IMR-90 (cell line): Measurements from ENCODE around the gene HDAC5. TPM values are rescaled to one million over a fixed set of nuclear protein-coding genes. Genes with fewer than 3 reads are reported as not detected.
"Not testable (repeated sequence)": the region's sequence is repeated elsewhere in the genome, so short reads cannot be mapped to it uniquely, and the experiment has no call there.

ENCODE experiments used
- ATAC-seq: fragments of 200-7000 bp; cut with Tn5 transposase; 2 replicates; pipeline ENCODE4 v1.9.1; 2020; ENCODE audit warnings: low read depth, mild to moderate bottlenecking, moderate library complexity
- BruUV-seq: library from RNA; stranded (reverse); fragments of 400-500 nt; replicated peaks from 2 replicates; lab custom pipeline; 2021; lab: Mats Ljungman, UMichigan
- CTCF ChIA-PET: fragments of 300-600 bp; formaldehyde crosslinking; extraction: SDS; loops from one replicate; lab custom pipeline; 2021; ENCODE audit warnings: antibody characterized with exemption; lab: Yijun Ruan, JAX
- POLR2A ChIA-PET: fragments of 300-600 bp; sonication (Branson Sonifier 250); formaldehyde crosslinking; loops from one replicate; lab custom pipeline; 2022; ENCODE audit warnings: antibody characterized with exemption; ENCODE audit not compliant: unreplicated experiment; lab: Charles Lee
- DNase-seq: peaks from one replicate; pipeline ENCODE4 v3.0.0; 2013
- H2AFZ ChIP-seq: replicated peaks from 2 replicates; pipeline ENCODE3; 2013; ENCODE audit warnings: low read length, mild to moderate bottlenecking; ENCODE audit not compliant: poor library complexity
- H2AK5ac ChIP-seq: 2 replicates; pipeline ENCODE4 v1.6.1; 2013; ENCODE audit warnings: low read depth, low read length, inconsistent platforms
- H2AK9ac ChIP-seq: replicated peaks from 2 replicates; pipeline ENCODE3; 2013; ENCODE audit warnings: mild to moderate bottlenecking, low read depth, low read length, moderate library complexity; ENCODE audit not compliant: poor library complexity
- H2BK120ac ChIP-seq: 2 replicates; pipeline ENCODE4 v1.6.1; 2013; ENCODE audit warnings: low read depth, low read length, inconsistent platforms
- H2BK15ac ChIP-seq: 3 replicates; pipeline ENCODE4 v1.6.1; 2013; ENCODE audit warnings: low read depth, low read length, inconsistent platforms
- H2BK20ac ChIP-seq: 2 replicates; pipeline ENCODE4 v1.6.1; 2013; ENCODE audit warnings: low read depth, mild to moderate bottlenecking, inconsistent platforms, low read length, moderate library complexity
- H2BK5ac ChIP-seq: 2 replicates; pipeline ENCODE4 v1.6.1; 2013; ENCODE audit warnings: mild to moderate bottlenecking, low read depth, low read length, inconsistent platforms; ENCODE audit not compliant: poor library complexity, severe bottlenecking
- H3K14ac ChIP-seq: replicated peaks from 2 replicates; pipeline ENCODE4 v1.6.1; 2013; ENCODE audit warnings: low read depth, low read length, inconsistent platforms
- H3K18ac ChIP-seq: 2 replicates; pipeline ENCODE4 v1.6.1; 2013; ENCODE audit warnings: low read depth, low read length, control low read depth
- H3K23ac ChIP-seq: 2 replicates; pipeline ENCODE4 v1.6.1; 2013; ENCODE audit warnings: low read depth, low read length, inconsistent platforms
- H3K27ac ChIP-seq: 2 replicates; pipeline ENCODE4 v1.5.1; 2013; ENCODE audit warnings: mild to moderate bottlenecking, control low read depth, low read length; ENCODE audit not compliant: insufficient read depth
- H3K27me3 ChIP-seq: 2 replicates; pipeline ENCODE4 v1.6.1; 2013; ENCODE audit warnings: low read length; ENCODE audit not compliant: control insufficient read depth, insufficient read depth
- H3K36me3 ChIP-seq: 2 replicates; pipeline ENCODE4 v1.6.1; 2013; ENCODE audit warnings: low read length, mixed read lengths; ENCODE audit not compliant: control insufficient read depth, insufficient read depth
- H3K4ac ChIP-seq: 2 replicates; pipeline ENCODE4 v1.6.1; 2013; ENCODE audit warnings: low read depth, low read length, inconsistent platforms
- H3K4me1 ChIP-seq: 2 replicates; pipeline ENCODE4 v1.6.1; 2013; ENCODE audit warnings: low read length, mixed read lengths; ENCODE audit not compliant: control insufficient read depth, insufficient read depth
- H3K4me2 ChIP-seq: 2 replicates; pipeline ENCODE4 v1.6.1; 2013; ENCODE audit warnings: low read depth, mild to moderate bottlenecking, control low read depth, low read length, moderate library complexity
- H3K4me3 ChIP-seq: 2 replicates; pipeline ENCODE4 v1.5.1; 2013; ENCODE audit warnings: low read depth, mild to moderate bottlenecking, control low read depth, low read length, moderate library complexity; ENCODE audit not compliant: insufficient read depth
- H3K56ac ChIP-seq: 2 replicates; pipeline ENCODE4 v1.6.1; 2013; ENCODE audit warnings: low read length, inconsistent platforms; ENCODE audit not compliant: insufficient read depth; ENCODE audit errors: extremely low read depth
- H3K79me1 ChIP-seq, 2 experiments: 2 replicates each; pipeline ENCODE4 v1.6.1; 2013; ENCODE audit warnings: low read length in 2 of 2, inconsistent platforms in 1 of 2, low read depth in 1 of 2
- H3K9ac ChIP-seq: 2 replicates; pipeline ENCODE4 v1.6.1; 2013; ENCODE audit warnings: low read depth, low read length, control low read depth
- H3K9me1 ChIP-seq: 2 replicates; pipeline ENCODE4 v1.6.1; 2013; ENCODE audit warnings: low read length, inconsistent platforms; ENCODE audit not compliant: insufficient read depth
- H3K9me3 ChIP-seq: 2 replicates; pipeline ENCODE4 v1.6.1; 2013; ENCODE audit warnings: low read length; ENCODE audit not compliant: control insufficient read depth, insufficient read depth
- H4K20me1 ChIP-seq: 2 replicates; pipeline ENCODE4 v1.6.1; 2013; ENCODE audit warnings: low read length, inconsistent platforms; ENCODE audit not compliant: insufficient read depth
- H4K5ac ChIP-seq: 2 replicates; pipeline ENCODE4 v1.6.1; 2013; ENCODE audit warnings: mild to moderate bottlenecking, low read depth, low read length, control low read depth
- H4K8ac ChIP-seq, 2 experiments: 2 replicates each; pipeline ENCODE4 v1.6.1; 2013; ENCODE audit warnings: low read depth in 2 of 2, low read length in 2 of 2, control low read depth in 1 of 2, inconsistent platforms in 1 of 2
- H4K91ac ChIP-seq: 2 replicates; pipeline ENCODE4 v1.6.1; 2013; ENCODE audit warnings: low read depth, low read length, inconsistent platforms; ENCODE audit not compliant: insufficient read depth
- WGBS, 2 experiments: methylation state at CpG; one replicate each; pipeline versions ENCODE4 v1.1.5 to v1.1.7; 2013; ENCODE audit warnings: missing lambda C conversion rate in 2 of 2; ENCODE audit not compliant: insufficient read length in 1 of 2; ENCODE audit errors: extremely low coverage in 2 of 2; 5-methylcytosine and 5-hydroxymethylcytosine counted together
- dilution Hi-C: fragments of 300-500 bp; cut with HindIII; formaldehyde crosslinking; loops from one replicate; pipeline ENCODE4 v1.14.3; 2018; ENCODE audit warnings: low sequenced_read_pairs; ENCODE audit not compliant: unreplicated experiment
- in situ Hi-C: fragments of 300-500 bp; cut with MboI; formaldehyde crosslinking; loops from 3 replicates; pipeline ENCODE4 v1.14.3; 2019; ENCODE audit warnings: low sequenced_read_pairs, inconsistent platforms, mixed read lengths
- intact Hi-C: fragments of 100-400 bp; cut with micrococcal nuclease; formaldehyde crosslinking; loops from 2 replicates; pipeline ENCODE4 v1.10.0; 2022
- polyA plus RNA-seq, 3 experiments: library from polyadenylated mRNA; depleted of rRNA; stranded (reverse); fragments of >200 nt; gene quantifications; 2 replicates each; pipeline ENCODE4 v1.2.3, GENCODE V29; 2012; ENCODE audit warnings: low replicate concordance in 1 of 3
- total RNA-seq: library from RNA; depleted of rRNA; stranded (reverse); fragments of >200 nt; gene quantifications from 2 replicates; pipeline ENCODE4 v1.2.3, GENCODE V29; 2012

Gene HDAC5
- total and polyA plus RNA-seq, 2 of the 4 experiments (the other 2 are of a cell fraction) = 47.0 to 61.3 TPM

- H4K5ac ChIP-seq, H3K9me3 ChIP-seq, H2BK15ac ChIP-seq, intact Hi-C loops, H3K23ac ChIP-seq, H4K8ac ChIP-seq, BruUV-seq, H3K4me2 ChIP-seq, H3K9ac ChIP-seq, H2BK120ac ChIP-seq, H3K14ac ChIP-seq, H3K4ac ChIP-seq, H4K20me1 ChIP-seq, H3K27ac ChIP-seq, H2BK5ac ChIP-seq, H3K27me3 ChIP-seq, dilution Hi-C loops, H4K91ac ChIP-seq, DNase-seq, H3K18ac ChIP-seq, in situ Hi-C loops, H2BK20ac ChIP-seq, H2AFZ ChIP-seq, H3K4me3 ChIP-seq, H2AK9ac ChIP-seq, H3K56ac ChIP-seq, H2AK5ac ChIP-seq, ATAC-seq, H3K4me1 ChIP-seq: not testable (repeated sequence)
- ChIA-PET CTCF (interaction anchor here (0.6 kb wide), 1 partner anchor 106 kb away, joined by 7 read pairs; no protein-coding TSS in a partner anchor), POLR2A (interaction anchor here (0.7 kb wide), 1 partner anchor 657 kb away, joined by 6 read pairs; no protein-coding TSS in a partner anchor)
- peaks cover 11% of the 10 kb centered on the region; the same call in 1 of the 2 replicates for H3K9me1 ChIP-seq
- H3K36me3 ChIP-seq = peaks cover 14% of the 10 kb centered on the region; the same call in 1 of the 2 replicates
- peaks cover 32 to 47% of the 10 kb centered on the region in 2 experiments for H3K79me1 ChIP-seq
- no CpG with 5 or more reads among the region's 3 CpGs for whole genome bisulfite sequencing, 2 experiments
Observed at GRCh38 chr17:44149066-44149465, 25.6 kb upstream of the HDAC5 start.
